Esophagus muscularis mucosa (tissue), 3 donors: ENCODE data around the gene DHRS9.

Experiments used
- POLR2A ChIP-seq: fragments of 450-650 bp; IDR thresholded peaks from one replicate; pipeline ENCODE4 v1.6.1; 2017; ENCODE audit warnings: antibody characterized with exemption, moderate library complexity, mild to moderate bottlenecking, low read depth
- POLR2AphosphoS5 ChIP-seq, 2 donors: sonication (generic); formaldehyde crosslinking; IDR thresholded peaks; one replicate each; pipeline ENCODE4 v1.6.1; 2017; ENCODE audit warnings: antibody characterized with exemption in 2 of 2
- TF ChIP-seq, protein P1 (sequence below), 3 experiments: fragments of 200-600 bp in 2 of 3; fragments of 450-650 bp in 1 of 3; sonication (generic) in 2 of 3; IDR thresholded peaks; one replicate each; pipeline ENCODE4 v1.5.1; 2017 to 2019; ENCODE audit warnings: antibody characterized with exemption in 3 of 3, mild to moderate bottlenecking in 2 of 3, moderate library complexity in 1 of 3

DNA sequence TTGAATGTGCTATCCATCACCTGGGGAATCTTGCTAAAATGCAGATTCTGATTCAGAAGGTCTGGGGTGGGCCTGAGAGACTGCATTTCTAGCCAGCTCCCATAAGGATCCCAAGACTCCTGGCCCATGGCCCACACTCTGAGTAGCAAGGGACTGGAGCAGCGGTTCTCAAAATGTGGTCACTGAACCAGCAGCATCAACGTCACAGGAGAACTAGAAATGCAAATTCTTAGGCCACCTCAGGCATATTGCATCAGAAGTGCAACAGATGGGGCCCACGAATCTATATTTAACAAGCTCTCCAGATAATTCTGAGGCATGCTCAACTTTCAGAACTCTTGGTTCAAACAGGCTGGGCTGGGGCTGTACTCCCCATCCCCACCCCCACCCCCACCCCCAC, 74.6 kb downstream of the DHRS9 start:
- TF ChIP-seq, protein P1, sequence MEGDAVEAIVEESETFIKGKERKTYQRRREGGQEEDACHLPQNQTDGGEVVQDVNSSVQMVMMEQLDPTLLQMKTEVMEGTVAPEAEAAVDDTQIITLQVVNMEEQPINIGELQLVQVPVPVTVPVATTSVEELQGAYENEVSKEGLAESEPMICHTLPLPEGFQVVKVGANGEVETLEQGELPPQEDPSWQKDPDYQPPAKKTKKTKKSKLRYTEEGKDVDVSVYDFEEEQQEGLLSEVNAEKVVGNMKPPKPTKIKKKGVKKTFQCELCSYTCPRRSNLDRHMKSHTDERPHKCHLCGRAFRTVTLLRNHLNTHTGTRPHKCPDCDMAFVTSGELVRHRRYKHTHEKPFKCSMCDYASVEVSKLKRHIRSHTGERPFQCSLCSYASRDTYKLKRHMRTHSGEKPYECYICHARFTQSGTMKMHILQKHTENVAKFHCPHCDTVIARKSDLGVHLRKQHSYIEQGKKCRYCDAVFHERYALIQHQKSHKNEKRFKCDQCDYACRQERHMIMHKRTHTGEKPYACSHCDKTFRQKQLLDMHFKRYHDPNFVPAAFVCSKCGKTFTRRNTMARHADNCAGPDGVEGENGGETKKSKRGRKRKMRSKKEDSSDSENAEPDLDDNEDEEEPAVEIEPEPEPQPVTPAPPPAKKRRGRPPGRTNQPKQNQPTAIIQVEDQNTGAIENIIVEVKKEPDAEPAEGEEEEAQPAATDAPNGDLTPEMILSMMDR (IDR thresholded peaks at IDR 0.05) = no peak
- no peak for TF ChIP-seq POLR2A
- TF ChIP-seq POLR2AphosphoS5 (IDR thresholded peaks at IDR 0.05) = no peak
